CD4-positive, CD25-positive, alpha-beta regulatory T cell (primary cell): Measurements from ENCODE around the gene GMPR2. TPM values are rescaled to one million over a fixed set of nuclear protein-coding genes. Genes with fewer than 3 reads are reported as not detected.
A peak's percentile ranks its signal among the peaks of the same experiment; 100 is the strongest.

Experiments
- ATAC-seq, 2 donors: fragments of 150-1000 bp; cut with Tn5 transposase; one replicate each; pipeline ENCODE4 v1.10.0; 2021; ENCODE audit warnings: low read depth in 2 of 2, moderate number of reproducible peaks in 2 of 2, moderate library complexity in 1 of 2
- DNase-seq, 3 donors: peaks; one replicate each; pipeline versions ENCODE4 v3.0.0 to v3.0.0-alpha.2; 2012 to 2022; ENCODE audit warnings: mixed read lengths in 1 of 3
- H3K27ac ChIP-seq: one replicate; pipeline ENCODE4 v1.7.0; 2013; ENCODE audit warnings: mild to moderate bottlenecking, low read length; ENCODE audit not compliant: insufficient read depth, poor library complexity, severe bottlenecking
- H3K27me3 ChIP-seq: one replicate; pipeline ENCODE4 v1.7.0; 2013; ENCODE audit warnings: low read length; ENCODE audit not compliant: control insufficient read depth, insufficient read depth
- H3K36me3 ChIP-seq: one replicate; pipeline ENCODE4 v1.7.0; 2013; ENCODE audit warnings: mild to moderate bottlenecking, low read length, moderate library complexity; ENCODE audit not compliant: control insufficient read depth, insufficient read depth
- H3K4me1 ChIP-seq: 2 replicates; pipeline ENCODE4 v1.7.0; 2013; ENCODE audit warnings: mild to moderate bottlenecking, low read length; ENCODE audit not compliant: insufficient read depth, control insufficient read depth, poor library complexity, severe bottlenecking
- H3K4me3 ChIP-seq: one replicate; pipeline ENCODE4 v1.7.0; 2013; ENCODE audit warnings: low read depth, mild to moderate bottlenecking, low read length, moderate library complexity
- H3K9me3 ChIP-seq, 2 experiments: 1 replicate in 1 of 2; 2 replicates in 1 of 2; pipeline ENCODE4 v1.7.0; 2013; ENCODE audit warnings: low read length in 2 of 2, mild to moderate bottlenecking in 1 of 2, moderate library complexity in 1 of 2; ENCODE audit not compliant: control insufficient read depth in 2 of 2
- H3K27ac Mint-ChIP-seq, 3 donors: one replicate each; pipeline ENCODE4 v1.8.0; 2020 to 2022; ENCODE audit warnings: mild to moderate bottlenecking in 3 of 3, mixed read lengths in 3 of 3, moderate library complexity in 2 of 3
- H3K27me3 Mint-ChIP-seq: one replicate; pipeline ENCODE4 v1.8.0; 2022; ENCODE audit warnings: mild to moderate bottlenecking, mixed read lengths
- H3K36me3 Mint-ChIP-seq: one replicate; pipeline ENCODE4 v1.8.0; 2020; ENCODE audit warnings: mixed read lengths
- H3K4me1 Mint-ChIP-seq, 4 donors: one replicate each; pipeline ENCODE4 v1.8.0; 2020 to 2022; ENCODE audit warnings: mixed read lengths in 4 of 4, mild to moderate bottlenecking in 1 of 4
- H3K4me3 Mint-ChIP-seq, 4 donors: one replicate each; pipeline ENCODE4 v1.8.0; 2020 to 2022; ENCODE audit warnings: mild to moderate bottlenecking in 4 of 4, mixed read lengths in 4 of 4, moderate library complexity in 3 of 4
- H3K9me3 Mint-ChIP-seq, 7 donors: one replicate each; pipeline ENCODE4 v1.8.0; 2020 to 2022; ENCODE audit warnings: mixed read lengths in 7 of 7, mild to moderate bottlenecking in 3 of 7, moderate library complexity in 2 of 7
- polyA plus RNA-seq, 4 donors: library from polyadenylated mRNA; unstranded; fragments of 300-500 nt; fragmentation: Illumina TruSeq; gene quantifications; one replicate each; pipeline ENCODE4 v1.2.3, GENCODE V29; 2021
- total RNA-seq: library from RNA; stranded (reverse); gene quantifications from one replicate; pipeline ENCODE4 v1.2.3, GENCODE V29; 2022

GMPR2 gene
- total and polyA plus RNA-seq, 5 donors from 2014 or later = 49.0 to 117 (median 111) TPM

DNA sequence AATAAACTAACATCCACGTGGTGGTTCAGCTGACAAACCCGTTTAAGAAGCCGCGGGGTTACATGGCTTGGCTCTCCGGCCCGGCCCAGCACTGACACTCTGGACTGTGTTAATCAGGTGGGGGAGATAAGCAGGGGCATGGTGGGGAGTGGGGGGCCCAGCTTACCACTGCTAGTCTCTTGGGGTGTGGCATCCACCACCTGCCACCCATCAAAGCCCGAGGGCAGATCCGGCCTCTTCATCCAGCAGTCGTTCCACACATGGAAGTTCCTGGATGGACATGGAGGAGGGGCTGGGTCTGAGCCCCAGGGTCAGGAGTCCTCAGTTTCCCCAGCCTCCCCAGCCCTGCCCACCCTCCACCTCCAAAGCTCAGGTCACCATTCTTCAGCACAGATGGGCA is 25.4 kb downstream of the GMPR2 start:
- no peaks in the 10 kb centered on the region for H3K27me3 Mint-ChIP-seq
- H3K9me3 Mint-ChIP-seq = no peaks in the 10 kb centered on the region
- H3K36me3 ChIP-seq = peaks cover 8% of the 10 kb centered on the region
- no peaks in the 10 kb centered on the region for H3K4me1 ChIP-seq
- H3K27ac ChIP-seq = no peak overlapping the region
- no peaks in the 10 kb centered on the region for H3K27me3 ChIP-seq
- peaks cover 0 to 4% (median 0%) of the 10 kb centered on the region in 4 donors for H3K4me1 Mint-ChIP-seq
- H3K27ac Mint-ChIP-seq = no peak overlapping the region
- H3K36me3 Mint-ChIP-seq = peaks cover 24% of the 10 kb centered on the region
- ATAC-seq (no peak), DNase-seq (no peak)
- H3K9me3 ChIP-seq = no peaks in the 10 kb centered on the region
- no peak overlapping the region for H3K4me3 Mint-ChIP-seq
- H3K4me3 ChIP-seq = no peak overlapping the region

DNA sequence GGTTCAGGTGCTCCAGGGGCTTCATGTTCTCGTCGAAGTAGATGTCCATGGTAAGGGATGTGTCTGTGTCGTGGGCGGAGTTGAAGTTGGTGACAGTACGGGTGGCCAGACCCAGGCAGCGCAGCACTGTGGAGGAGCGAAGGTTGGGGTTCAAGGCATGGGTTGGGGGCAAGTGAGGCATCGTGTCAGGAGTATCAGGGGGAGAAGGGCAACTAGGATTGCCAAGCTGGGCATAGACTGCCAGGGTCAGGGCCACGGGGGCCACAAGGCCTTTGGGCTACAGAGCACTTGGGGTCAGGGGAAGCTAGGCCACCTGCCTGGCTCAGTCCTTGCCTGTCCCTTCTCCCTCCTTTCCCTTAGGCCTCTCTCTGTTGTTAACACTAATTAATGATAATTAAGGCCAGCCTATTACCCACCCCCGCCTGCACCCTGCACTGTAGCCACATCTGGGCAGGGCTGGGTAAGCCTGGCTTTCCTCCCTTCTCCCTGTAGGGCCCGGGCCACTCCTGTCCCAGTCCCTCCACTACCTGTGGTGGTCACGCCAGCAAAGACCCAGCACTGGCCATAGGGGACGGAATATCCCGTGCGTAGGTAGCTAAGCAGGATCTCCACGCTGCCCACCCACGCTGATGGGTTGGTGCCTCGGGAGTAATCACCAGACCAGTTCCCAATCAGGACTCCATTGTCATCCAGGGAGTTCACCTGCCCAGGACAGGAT is 26.0 kb downstream of the GMPR2 start:
- no peak overlapping the region for H3K27ac ChIP-seq
- peak overlapping the region in 1 of 3 donors; percentile 42 for H3K27ac Mint-ChIP-seq
- H3K4me3 ChIP-seq = no peak overlapping the region
- no peaks in the 10 kb centered on the region for H3K27me3 Mint-ChIP-seq
- peaks cover 24% of the 10 kb centered on the region for H3K36me3 Mint-ChIP-seq
- no peaks in the 10 kb centered on the region for H3K27me3 ChIP-seq
- DNase-seq (no peak), ATAC-seq (no peak)
- no peak overlapping the region for H3K4me3 Mint-ChIP-seq
- peaks cover 0 to 4% (median 0%) of the 10 kb centered on the region in 4 donors for H3K4me1 Mint-ChIP-seq
- no peaks in the 10 kb centered on the region for H3K4me1 ChIP-seq
- no peaks in the 10 kb centered on the region for H3K9me3 ChIP-seq
- H3K36me3 ChIP-seq = peaks cover 8% of the 10 kb centered on the region
- H3K9me3 Mint-ChIP-seq = no peaks in the 10 kb centered on the region

DNA sequence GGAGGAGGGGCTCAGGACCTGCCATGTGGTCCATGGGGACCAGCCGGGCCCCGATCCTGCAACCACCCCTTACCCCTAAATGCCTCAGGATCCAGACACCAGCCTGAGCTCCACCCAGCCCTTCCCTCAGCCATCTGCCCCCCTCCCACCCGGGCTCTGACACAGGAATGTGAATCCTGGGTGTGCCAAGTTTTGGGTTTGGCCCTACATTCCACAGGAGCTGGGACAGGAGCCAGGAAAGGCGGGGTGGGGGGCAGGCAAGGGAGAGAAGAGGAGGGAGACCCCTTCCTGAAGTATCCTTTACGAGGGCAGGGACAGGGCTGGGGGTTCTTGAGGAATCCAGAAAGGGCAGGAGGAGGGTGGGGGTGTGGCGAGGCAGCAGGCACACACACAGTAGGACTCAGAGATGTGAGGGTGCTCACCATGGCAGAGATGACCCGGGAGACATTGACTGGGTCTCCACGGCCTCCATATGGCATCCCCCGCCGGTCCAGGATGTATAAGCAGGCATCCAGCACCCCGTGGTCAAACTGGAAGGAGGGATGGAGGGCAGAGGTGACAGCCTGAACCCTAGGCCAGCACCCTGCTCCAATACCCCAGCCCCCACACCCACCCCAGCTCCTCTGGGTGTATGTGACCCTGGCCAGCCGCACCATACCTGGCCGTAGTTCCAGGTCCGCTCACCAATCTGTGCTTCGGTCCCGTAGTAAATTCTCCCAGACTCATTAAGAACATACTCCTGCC is 26.7 kb downstream of the GMPR2 start:
- no peaks in the 10 kb centered on the region for H3K9me3 Mint-ChIP-seq
- H3K4me3 Mint-ChIP-seq = no peak overlapping the region
- H3K4me1 ChIP-seq = no peaks in the 10 kb centered on the region
- no peaks in the 10 kb centered on the region for H3K27me3 ChIP-seq
- ATAC-seq (no peak), DNase-seq (no peak)
- H3K9me3 ChIP-seq = no peaks in the 10 kb centered on the region
- H3K27ac Mint-ChIP-seq = no peak overlapping the region
- no peak overlapping the region for H3K4me3 ChIP-seq
- peaks cover 16% of the 10 kb centered on the region for H3K36me3 Mint-ChIP-seq
- H3K36me3 ChIP-seq = peaks cover 4% of the 10 kb centered on the region
- H3K27ac ChIP-seq = no peak overlapping the region
- peaks cover 0 to 4% (median 0%) of the 10 kb centered on the region in 4 donors for H3K4me1 Mint-ChIP-seq
- no peaks in the 10 kb centered on the region for H3K27me3 Mint-ChIP-seq

DNA sequence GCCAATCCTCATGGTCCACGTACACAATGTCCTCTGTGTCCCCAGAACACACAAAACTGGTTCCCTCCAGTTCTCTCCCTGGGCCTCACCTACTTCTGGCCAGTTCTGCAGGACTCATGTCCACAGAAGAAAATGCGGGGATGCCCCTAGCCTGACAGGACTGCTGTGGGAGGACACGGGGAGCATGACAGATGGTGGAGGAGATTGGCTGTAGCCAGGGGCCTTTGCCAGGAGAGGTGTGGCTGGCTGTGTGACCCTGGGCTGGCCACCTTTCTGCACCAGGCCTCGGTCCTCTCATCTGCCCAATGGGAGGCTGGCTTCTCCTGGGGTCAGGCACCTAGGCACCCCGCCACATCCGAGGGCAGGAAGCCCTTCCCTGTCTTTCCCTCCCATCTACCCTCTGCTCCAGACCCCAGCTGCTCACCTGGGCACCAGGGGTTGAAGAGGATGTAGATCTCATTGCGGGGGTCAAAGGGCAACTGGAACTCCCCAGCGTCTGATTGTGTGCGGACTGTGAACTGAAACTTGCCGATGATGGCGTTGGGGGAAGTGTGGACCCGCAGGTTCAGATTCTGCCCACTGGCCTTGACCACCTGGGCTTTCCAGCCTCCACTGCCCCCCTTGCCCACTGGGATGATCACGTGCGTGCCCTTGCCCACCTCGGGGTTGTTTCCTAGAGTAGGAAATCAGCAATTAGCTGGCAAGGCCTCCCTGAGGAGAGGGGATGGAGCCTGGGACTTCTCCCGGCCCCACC is 27.5 kb downstream of the GMPR2 start:
- Mint-ChIP-seq H3K36me3 (peaks cover 19% of the 10 kb centered on the region), H3K4me3 (no peak overlapping the region), H3K4me1 (peaks cover 0 to 4% (median 0%) of the 10 kb centered on the region in 4 donors), H3K9me3 (no peaks in the 10 kb centered on the region), H3K27ac (peak overlapping the region in 1 of 3 donors; percentile 59), H3K27me3 (no peaks in the 10 kb centered on the region)
- Histone ChIP-seq H3K27me3 (no peaks in the 10 kb centered on the region), H3K9me3 (no peaks in the 10 kb centered on the region), H3K4me3 (no peak overlapping the region), H3K4me1 (no peaks in the 10 kb centered on the region), H3K27ac (no peak overlapping the region), H3K36me3 (peaks cover 1% of the 10 kb centered on the region)
- ATAC-seq (no peak), DNase-seq (no peak)

DNA sequence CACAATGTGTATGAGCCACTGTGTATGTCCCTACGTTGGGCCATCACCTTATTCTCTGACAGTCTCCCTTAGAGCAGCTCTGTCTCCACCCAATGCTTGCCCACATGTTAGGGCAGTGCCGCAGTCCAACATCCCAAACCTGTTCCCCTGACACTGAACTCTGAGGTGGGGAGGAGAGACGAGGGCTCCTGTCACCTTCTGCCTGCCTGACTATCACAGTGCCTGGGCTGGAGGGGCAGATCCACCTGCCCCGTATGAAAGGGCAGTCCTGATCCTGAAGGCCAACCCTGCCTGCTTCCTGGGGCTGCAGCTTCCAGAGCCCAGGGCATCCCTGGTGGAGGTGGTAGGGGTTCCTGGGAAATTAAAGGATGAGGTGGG is 28.0 kb downstream of the GMPR2 start:
- no peaks in the 10 kb centered on the region for H3K27me3 ChIP-seq
- peaks cover 4% of the 10 kb centered on the region for H3K36me3 ChIP-seq
- H3K27ac Mint-ChIP-seq = peak overlapping the region in 1 of 3 donors; percentile 59
- H3K27me3 Mint-ChIP-seq = no peaks in the 10 kb centered on the region
- ATAC-seq (no peak), DNase-seq (no peak)
- no peak overlapping the region for H3K27ac ChIP-seq
- H3K4me3 Mint-ChIP-seq = no peak overlapping the region
- no peaks in the 10 kb centered on the region for H3K4me1 ChIP-seq
- H3K36me3 Mint-ChIP-seq = peaks cover 19% of the 10 kb centered on the region
- no peak overlapping the region for H3K4me3 ChIP-seq
- H3K9me3 ChIP-seq = no peaks in the 10 kb centered on the region
- H3K9me3 Mint-ChIP-seq = no peaks in the 10 kb centered on the region
- peaks cover 0 to 4% (median 0%) of the 10 kb centered on the region in 4 donors for H3K4me1 Mint-ChIP-seq

DNA sequence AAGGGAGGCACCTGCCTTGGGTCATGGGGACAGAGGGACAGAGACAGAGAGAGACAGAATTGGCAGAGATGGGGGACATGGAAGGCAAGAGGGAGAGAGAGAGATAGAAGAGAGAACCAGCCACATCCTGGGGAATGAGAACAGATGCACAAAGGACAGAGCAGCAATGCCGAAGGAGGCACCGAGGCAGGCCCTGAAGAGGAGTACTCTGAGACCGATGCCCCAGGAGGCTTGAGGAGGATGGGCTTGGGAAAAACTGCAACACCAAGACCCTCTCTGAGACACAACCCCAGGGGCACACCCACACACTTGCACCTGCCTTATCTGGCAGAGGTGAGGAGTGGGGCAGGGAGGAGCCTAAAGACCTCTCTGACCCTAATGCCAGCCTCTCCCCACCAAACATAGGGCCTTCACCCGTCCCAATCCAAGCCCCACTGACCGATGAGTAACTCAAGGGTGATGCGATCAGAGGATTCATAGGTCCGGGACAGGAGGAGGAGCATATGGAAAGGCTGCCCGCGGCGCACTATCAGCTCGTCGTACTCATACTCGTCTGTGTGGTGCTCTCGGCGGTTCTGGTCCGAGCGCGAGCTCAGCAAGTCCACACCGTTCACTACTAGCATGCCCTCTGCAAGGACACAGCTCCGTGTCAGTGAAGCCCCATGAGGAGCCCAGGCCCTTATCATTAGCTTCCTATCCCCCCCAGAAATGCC is 28.7 kb downstream of the GMPR2 start:
- no peak overlapping the region for H3K27ac Mint-ChIP-seq
- H3K36me3 Mint-ChIP-seq = peaks cover 23% of the 10 kb centered on the region
- H3K27me3 Mint-ChIP-seq = no peaks in the 10 kb centered on the region
- no peaks in the 10 kb centered on the region for H3K9me3 Mint-ChIP-seq
- H3K4me1 Mint-ChIP-seq = peaks cover 0 to 4% (median under 1%) of the 10 kb centered on the region in 4 donors
- no peak for ATAC-seq
- no peak overlapping the region for H3K4me3 Mint-ChIP-seq
- Histone ChIP-seq H3K9me3 (no peaks in the 10 kb centered on the region), H3K4me3 (no peak overlapping the region), H3K27ac (no peak overlapping the region), H3K27me3 (no peaks in the 10 kb centered on the region), H3K4me1 (no peaks in the 10 kb centered on the region), H3K36me3 (peaks cover 8% of the 10 kb centered on the region)
- DNase-seq = no peak

DNA sequence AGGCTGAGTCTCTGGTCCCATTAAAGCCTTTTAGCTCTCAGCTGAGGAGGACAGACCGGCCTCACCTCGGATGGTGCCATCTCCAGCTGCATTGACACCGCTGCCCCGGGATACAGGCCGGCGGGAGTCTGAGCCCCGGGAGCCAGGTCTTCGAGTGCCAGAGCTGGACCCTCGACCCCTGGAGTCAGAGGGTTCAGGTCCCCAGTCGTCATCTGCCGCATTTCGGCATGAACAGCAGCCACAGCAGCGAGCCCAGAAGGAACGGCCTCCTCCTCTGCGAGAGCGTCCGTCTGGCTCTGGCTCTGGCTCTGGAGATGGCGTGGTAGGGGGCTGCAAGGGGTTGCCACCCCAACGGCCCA is 29.2 kb downstream of the GMPR2 start:
- ATAC-seq (no peak), DNase-seq (no peak)
- H3K9me3 Mint-ChIP-seq = no peaks in the 10 kb centered on the region
- H3K36me3 ChIP-seq = peaks cover 13% of the 10 kb centered on the region
- H3K27me3 ChIP-seq = no peaks in the 10 kb centered on the region
- H3K27me3 Mint-ChIP-seq = no peaks in the 10 kb centered on the region
- no peak overlapping the region for H3K4me3 ChIP-seq
- peaks cover 24% of the 10 kb centered on the region for H3K36me3 Mint-ChIP-seq
- peaks cover 0 to 4% (median 1%) of the 10 kb centered on the region in 4 donors for H3K4me1 Mint-ChIP-seq
- no peaks in the 10 kb centered on the region for H3K4me1 ChIP-seq
- no peak overlapping the region for H3K4me3 Mint-ChIP-seq
- no peak overlapping the region for H3K27ac Mint-ChIP-seq
- no peaks in the 10 kb centered on the region for H3K9me3 ChIP-seq
- H3K27ac ChIP-seq = no peak overlapping the region
